Hematopoietic multipotent progenitor cell treated with erythropoietin and hydrocortisone succinate and interleukin-3 and kit ligand, for 17 days (in vitro differentiated cells): ENCODE data around the gene HIP1.
A peak's percentile ranks its signal among the peaks of the same experiment; 100 is the strongest.

Source experiments
- DNase-seq: peaks from one replicate; pipeline ENCODE4 v3.0.0-alpha.2; 2015; ENCODE audit warnings: low spot score

HIP1 gene

DNA sequence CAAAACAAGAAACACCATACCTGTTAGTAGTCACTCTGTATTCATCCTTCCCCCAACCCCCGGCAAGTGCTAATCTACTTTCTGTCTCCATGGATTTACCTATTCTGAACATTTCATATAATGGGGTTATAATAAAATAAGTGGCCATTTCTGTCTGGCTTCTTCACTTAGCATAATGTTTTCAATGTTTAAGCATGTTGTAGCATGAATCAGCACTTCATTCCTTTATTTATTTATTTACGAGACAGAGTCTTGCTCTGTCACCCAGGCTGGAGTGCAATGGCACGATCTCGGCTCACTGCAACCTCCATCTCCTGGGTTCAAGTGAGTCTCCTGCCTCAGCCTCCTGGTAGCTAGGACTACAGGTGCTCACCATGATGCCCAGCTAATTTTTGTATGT lies 69.2 kb downstream of the HIP1 start:
- no peak for DNase-seq

DNA sequence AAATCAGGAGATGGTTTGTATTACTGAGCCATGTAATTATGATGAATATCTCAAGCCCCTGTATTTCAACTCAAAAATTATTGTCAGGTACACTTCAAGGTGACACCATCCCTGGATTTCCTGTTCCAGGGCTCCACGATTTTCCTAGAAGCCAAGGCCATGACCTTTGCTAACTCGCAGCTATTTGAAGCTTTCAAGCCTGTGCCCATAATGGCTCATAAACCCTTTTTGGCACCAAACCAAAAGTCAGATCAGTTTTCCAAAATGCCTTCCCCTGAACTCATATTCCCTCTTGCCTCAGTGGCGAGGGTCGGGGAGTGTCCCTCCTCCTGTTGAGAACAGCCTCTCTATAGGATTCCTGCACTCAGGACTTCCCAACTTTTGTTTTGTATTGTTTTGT lies 70.8 kb downstream of the HIP1 start:
- no peak for DNase-seq

DNA sequence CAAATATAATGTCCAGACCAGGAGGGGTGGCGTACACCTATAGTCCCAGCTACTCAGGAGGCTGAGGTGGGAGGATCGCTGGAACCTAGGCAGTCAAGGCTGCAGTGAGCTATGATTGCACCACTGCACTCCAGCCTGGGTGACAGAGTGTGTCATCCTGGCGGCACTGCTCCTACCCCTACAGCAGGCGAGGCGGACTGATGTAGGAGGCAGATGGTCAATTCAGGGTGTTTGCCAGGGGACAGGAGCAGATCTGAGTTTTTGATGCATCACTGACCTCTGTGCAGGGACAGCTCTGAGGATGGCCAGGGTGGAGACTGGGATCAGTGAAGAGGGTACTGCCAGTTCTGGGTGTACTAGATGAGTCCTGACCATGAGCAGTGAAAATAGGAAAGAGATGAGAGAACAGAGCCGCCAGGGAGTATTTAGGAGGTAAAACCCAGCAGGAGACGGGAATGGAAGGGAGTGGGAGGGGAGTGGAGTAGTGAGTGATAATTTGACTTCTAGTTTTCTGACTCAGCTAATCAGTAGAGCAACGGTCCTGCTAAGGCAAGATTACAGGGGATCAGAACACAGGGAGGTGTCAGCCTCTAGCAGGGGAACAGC lies 75.3 kb downstream of the HIP1 start:
- no peak for DNase-seq

DNA sequence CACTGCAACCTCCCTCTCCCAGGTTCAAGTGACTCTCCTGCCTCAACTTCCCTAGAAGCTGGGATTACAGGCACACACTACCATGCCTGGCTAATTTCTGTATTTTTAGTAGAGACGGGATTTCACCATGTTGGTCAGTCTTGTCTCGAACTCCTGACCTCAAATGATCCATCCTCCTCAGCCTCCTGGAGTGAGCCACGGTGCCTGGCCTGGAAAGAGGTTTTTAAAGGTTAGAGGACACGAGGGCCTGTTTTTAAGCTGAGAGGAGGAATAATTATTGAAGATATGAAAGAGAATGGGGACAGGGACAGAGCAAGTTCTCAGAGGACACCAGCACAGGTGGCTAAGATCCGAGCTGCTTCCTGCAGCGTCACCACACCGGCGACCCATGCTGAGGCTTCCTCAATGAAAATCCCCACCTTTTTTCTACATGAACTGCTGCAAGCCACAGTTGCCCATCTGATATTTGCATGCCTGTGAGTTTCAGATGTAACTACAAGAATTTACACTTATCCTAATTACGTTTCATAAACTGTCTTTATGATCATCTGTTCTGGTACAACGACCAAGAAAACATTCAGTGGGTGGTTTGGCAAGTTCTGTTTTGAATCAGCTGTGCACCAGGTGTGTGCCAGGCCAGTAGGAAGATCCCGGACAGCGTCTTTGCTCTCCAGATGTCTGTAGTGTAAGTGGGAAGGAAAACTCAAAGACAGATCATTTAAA lies 76.0 kb downstream of the HIP1 start:
- no peak for DNase-seq

DNA sequence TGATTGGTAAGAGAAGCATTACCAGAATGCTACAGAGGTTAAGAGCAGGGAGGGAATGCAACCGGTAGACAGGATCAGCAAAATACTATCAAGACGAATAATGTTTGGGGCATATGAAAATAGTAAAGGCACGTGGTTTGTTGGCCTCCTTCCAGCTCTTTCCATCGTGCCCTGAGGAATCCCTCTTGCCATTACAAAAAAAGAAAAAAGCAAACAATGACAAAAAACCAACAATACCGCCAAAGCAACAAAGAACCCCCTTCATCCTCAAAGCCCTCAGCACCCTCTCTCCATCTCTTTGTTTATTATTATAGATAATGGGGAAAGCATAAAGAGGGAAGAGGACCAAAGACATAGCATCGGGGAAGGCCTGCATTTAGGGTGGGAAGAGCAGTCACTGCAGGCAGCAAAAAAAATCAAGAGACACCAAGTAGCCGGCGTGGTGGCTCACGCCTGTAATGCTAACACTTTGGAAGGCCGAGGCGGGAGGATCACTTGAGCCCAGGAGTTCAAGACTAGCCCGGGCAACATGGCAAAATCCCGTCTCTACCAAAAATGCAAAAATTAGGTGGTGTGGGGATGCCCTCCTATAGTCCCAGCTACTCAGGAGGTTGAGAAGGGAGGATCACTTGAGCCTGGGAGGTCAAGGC lies 78.0 kb downstream of the HIP1 start:
- DNase-seq, result no peak

DNA sequence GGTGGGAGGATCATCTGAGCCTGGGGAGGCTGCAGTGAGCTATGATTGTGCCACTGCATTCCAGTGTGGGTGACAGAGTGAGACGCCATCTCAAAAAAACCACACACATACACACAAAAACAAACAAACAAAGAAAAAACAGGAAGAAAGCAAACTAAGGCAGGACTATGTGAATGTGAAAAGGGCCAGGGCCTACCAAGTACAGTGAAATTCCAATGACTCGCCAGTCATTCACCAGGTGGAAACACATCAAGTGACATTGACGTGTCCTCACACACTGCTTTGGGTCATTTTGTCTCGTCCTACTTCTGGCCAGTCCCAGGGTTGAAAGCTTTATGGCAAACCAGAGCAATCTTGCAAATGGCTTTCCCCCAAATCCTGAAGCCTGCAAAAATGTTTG lies 79.9 kb downstream of the HIP1 start:
- DNase-seq, result no peak

DNA sequence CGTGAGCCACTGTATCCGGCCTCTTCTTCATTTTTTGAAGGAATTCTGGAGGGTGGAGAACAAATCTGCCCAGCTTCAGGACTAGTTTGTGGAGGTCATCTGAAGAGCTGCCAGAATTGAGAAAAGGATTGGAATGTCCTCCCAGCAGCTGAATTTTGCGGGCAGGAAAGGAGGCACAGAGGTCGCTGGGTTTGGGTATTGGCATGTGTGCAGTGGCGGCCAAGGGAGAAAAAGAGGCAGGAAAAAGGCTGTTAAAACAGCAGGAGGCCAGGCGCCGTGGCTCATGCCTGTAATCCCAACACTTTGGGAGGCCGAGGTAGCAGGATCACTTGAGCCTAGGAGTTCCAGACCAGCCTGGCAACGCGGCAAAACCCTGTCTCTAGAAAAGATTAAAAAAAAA lies 80.4 kb downstream of the HIP1 start:
- DNase-seq, result no peak

DNA sequence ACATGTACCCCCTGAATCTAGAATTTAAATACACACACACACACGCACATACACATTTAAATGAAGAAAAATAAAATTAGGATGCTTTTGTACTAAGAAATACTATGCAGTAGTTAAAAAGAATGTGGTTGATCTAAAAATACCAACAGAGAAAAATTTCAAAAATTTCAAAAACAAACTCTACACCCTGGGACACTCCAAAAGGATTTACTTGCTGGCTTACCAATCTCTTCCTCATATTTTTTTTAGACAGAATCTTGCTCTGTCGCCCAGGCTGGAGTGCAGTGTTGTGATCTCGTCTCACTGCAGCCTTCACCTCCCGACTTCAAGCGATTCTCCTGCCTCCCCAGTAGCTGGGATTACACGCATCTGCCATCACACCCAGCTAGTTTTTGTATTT lies 80.9 kb downstream of the HIP1 start:
- DNase-seq, result no peak

DNA sequence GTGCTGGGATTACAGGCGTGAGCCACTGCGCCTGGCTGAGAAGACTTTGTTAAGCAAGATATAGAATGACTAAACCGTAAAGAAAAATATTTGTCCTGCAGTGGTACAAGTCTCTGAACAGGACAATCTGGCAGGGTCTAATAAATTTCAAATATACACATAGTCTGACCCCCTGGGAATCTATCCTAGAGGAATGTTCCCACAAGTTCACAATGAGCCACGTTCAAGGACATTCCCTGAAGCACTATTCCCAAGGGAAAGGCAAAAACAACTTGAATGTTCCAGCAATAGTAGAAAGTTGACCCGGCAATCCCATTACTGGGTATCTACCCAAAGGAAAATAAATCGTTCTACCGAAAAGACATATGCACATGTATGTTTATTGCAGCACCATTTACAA lies 82.0 kb downstream of the HIP1 start:
- DNase-seq, result no peak

DNA sequence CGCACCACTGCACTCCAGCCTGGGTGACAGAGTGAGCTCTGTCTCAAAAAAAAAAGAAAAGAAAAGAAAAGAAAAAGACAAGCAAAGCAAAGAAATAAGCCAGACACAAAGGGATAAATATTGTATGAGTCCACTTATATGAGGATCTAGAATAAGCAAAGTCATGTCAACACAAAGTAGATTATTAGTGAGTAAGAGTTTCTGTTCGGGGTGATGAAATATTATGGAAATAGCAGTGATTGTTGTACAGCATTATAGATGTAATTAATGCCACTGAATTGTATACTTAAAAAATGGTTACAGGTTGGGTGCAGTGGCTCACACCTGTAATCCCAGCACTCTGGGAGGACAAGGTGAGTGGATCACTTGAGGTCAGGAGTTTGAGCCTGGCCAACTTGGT lies 83.2 kb downstream of the HIP1 start:
- no peak for DNase-seq

DNA sequence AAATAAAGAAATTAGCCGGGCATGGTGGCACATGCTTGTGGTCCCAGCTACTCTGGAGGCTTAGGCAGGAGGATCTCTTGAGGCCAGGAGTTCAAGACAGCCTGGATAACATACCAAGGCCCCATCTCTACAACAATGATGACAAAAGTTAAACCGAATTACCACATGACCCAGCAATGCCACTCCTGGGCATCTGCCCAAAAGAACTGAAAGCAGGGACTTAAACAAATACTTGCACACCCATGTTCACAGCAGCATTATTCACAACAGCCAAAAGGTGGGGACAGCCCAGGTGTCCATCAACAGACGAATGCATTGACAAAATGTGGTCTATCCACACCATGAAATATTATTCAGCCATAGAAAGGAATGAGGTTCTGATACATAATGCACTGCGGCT lies 83.9 kb downstream of the HIP1 start:
- no peak for DNase-seq

DNA sequence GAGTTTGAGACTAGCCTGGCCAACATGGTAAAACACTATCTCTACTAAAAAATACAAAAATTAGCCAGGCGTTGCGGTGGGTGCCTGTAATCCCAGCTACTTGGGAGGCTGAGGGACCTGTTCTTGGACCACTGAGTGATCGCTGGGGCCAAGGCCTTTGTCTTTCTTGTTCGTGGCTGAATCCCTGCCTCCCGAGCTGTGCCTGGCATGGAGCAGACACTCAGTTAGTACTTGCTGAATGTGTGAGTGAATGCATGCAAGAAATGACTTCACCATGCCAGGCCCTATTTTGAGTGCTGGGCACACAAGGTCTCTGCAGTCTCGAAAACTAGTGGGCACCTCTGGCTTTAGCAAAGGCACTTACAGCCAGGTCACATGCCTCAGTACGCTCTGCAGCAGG lies 85.1 kb downstream of the HIP1 start:
- no peak for DNase-seq

DNA sequence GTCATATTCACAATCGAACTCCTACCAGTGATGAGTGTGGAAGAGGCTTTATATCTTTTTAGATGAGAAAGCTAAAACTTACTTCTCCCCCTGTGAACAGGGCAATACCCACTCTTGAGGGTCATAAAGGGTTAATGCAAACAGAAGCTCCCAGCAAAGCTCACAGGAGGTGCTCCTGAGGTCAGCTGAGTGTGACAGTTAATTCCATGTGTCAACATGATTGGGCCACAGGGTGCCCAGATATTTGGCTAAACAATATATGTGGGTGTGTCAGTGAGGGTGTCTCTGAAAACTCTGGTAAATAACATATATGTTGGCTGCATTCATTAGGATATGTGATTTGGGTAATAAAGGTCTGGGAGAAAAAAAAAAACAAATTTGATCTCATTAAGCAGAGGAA lies 86.0 kb downstream of the HIP1 start:
- DNase-seq, result no peak

DNA sequence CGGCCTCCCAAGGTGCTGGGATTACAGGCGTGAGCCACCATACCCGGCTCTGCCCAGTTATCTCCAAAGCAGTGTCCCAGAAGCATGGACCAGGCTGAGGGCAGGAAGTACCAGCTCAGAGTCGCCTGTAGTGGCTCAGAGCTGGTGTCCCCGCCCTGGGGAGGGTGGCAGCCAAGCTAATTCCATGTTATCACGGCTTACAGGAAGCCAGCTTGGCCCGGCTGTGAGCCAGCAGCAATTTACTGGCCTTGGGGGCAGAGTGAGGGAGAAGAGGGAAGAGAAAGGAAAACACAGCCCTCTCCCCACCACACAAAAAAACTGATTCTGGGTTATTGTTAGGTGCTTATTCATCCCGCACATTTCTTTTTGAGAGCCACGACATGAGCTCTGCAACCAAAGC lies 88.1 kb downstream of the HIP1 start:
- DNase-seq, result no peak

DNA sequence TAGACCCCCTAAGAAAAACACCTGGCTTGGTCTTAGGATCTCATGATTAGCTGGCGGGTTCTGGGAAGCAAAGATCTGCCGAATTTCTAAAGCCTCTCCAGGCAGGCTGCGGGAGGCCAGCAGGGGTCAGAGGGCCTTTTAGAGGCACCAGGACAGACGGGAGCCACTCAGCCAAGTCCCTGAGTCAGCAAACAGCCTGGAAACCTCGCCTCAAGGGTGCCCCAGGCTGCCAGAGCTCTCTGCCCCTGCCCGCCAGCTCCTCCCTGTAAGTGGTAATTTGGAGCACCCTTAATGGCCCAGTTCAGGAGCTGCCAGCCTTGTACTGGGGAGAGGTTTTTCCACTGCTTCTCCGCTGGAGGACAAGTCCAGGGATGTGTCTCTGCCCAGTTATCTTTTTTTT lies 88.7 kb downstream of the HIP1 start:
- no peak for DNase-seq

DNA sequence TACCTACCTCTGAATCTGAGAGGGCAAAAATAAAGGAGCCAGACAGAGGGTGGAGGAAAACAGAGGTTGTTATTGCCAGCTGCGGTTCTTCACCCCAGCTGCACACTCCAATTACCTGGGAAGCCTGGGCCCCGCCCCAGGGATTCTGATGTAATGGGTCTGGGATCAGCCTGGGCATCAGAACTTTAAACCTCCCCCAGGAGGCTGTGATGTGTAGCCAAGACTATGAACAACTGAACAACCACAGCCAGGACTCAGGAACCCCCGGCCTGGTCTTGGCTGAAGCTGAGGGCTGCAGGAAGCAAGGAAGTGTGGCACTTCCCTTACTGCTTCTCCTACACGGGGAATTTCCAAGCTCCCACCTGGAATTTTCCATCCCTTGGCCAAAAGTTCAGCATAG lies 89.3 kb downstream of the HIP1 start:
- DNase-seq, result no peak

DNA sequence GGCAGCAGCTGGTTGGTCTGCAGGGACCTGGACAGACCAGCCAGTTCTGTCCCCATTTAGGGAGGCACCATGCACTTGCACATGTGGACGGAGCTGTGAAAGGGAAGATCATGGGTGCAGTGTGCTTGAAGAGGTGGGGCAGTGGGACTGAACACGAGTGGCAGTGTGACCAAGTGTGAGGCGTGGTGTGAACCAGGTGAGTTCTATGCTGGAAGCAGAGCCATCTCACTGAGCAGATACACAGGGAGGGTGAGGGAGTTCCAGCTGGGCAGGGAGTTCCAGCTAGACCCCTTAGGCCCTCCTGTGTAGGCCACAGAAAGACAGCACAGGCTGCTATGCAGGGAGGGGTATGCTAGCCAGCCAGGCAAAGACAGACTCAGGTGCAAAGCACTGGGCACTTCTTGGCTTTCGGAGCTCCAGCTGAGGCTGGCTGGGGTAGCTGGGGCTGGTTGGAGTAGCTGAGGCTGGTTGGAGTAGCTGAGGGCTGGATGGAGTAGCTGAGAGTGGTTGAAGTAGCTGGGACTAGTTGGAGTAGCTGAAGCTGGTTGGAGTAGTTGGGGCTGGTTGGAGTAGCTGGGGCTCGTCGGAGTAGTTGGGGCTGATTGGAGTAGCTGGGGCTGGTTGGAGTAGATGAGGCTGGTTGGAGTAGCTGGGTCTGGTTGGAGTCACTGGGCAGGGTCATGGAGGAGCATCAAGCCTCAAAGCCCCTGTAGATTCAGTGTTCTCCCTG lies 90.9 kb downstream of the HIP1 start:
- DNase-seq, result no peak

DNA sequence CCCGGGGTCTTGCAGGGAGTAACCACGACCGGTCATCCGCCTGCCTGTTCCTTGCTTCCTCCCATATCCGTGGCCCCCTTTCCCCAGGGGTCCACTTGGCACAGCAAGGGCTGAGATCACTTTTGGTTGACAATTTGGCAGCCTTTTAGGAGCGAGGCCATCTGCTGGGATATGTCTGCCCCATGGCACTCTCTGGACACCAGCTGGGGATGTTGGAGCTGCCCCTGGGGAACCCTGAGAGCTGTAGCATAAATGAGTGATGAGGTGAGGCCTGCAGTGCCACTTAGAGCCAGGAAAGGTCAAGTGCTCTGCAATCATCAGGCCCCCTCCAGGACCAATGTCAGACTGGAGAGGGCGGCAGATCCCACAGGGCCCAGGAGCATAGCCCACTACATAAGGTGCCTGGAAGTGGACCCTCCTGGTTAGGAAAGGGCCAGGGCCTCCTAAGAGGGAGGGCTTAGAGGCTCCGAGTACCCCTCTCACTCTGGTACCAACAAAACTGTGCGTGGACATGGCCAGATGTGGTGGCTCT lies 92.1 kb downstream of the HIP1 start:
- DNase-seq, result no peak

DNA sequence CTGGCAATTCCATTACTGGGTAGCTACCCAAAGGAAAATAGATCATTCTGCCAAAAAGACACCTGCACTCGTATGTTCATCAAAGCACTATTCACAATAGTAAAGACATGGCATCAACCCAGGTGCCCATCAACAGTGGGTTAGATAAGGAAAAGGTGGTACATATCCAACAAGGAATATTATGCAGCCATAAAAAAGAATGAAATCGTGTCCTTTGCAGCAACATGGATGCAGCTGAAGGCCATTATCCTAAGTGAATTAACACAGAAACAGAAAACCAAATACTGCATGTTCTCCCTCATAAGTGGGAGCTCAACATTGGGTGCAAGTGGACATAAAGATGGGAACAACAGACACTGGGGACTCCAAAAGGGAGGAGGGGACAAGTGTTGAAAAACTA lies 93.2 kb downstream of the HIP1 start:
- no peak for DNase-seq

DNA sequence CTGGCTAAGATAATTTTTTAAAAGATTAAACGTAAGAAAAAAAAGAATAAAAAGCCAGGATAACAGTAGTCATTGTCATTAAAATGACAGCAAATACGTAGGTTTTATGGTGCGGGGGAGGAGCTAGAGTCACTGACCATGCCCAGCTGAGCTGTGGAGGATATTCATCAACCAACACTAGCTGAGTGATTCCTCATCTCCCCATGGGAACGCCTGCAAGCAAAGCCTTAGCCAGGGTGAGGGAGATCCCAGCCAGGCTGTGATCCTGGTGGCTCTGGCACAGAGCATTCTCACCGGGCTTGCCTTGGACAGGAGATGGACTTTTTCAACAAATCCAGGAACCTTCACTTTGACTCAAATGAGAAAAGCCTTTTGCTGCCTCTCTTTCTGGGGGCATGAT lies 94.2 kb downstream of the HIP1 start:
- no peak for DNase-seq

DNA sequence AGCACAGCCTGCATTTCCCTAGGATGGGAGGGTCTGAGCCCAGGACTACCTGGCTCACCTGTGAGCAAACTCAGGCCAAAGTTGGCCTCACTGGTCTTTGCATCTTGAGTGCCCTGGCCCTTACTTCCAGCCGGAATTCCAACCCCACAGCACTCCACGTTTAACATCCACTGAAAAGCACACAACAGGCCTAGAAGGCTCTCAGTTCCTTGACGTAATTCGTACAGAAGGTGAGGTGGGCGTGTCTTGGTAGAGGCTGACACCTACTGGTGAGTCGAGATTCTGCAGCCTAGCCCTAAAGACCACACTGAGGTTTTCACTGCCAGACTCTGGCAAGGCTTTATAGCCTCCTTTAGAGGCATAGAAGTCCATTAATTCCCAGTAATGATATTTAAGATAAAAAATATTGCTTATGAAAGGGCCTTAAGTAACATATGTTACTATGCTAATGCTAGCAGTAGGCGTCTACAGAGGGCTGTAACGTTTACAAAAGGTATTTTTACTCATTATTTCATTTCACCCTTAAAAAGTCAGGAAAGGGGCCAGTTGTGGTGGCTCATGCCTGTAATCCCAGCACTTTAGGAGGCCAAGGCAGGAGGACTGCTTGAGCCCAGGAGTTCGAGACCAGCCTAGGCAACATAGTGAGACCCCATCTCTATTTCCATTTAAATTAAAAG lies 95.8 kb downstream of the HIP1 start:
- DNase-seq, result peak; percentile 44

DNA sequence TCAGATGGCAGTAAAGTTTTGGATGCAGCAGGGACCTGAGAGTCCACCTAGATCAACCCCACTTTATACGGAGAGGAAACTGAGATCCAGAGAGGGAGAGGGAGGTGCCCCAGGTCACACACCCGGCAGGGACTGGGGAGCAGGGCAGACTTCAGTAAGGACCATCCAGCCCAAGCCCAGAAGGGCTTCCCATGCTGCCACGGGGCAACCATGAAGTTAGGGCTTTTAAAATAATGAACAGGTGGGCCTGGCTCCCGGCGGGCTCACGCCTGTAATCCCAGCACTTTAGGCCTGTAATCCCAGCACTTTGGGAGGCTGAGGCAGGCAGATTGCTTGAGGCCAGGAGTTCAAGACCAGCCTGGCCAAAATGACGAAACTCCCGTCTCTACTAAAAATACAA lies 98.5 kb downstream of the HIP1 start:
- DNase-seq, result no peak

DNA sequence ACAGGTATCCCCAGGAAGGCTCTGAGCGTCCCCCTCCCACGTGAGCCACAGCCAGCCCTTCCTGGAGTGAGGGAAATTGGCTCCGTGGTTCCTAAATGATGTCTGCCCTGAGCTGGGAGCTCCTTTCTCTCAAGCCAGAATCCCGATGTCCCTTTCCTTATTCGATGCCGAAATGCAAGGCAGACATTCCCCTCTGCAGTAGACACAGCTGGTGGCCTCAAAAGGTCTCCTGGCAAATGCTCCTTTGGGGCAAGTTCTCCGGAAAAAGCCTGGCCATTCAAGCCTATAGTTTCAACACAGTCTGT lies 98.9 kb downstream of the HIP1 start:
- DNase-seq, result no peak
